Stimulated activated CD8-positive, alpha-beta memory T cell treated with anti-CD3 and anti-CD28 coated beads, Interleukin-12 subunit alpha, Interleukin-12 subunit beta, amount 100 ng/mL, for 4 hours (primary cell): ENCODE data around the gene LAD1.

Experiments used
- DNase-seq: peaks from one replicate; pipeline ENCODE4 v3.0.0-alpha.2; 2020; ENCODE audit warnings: low read depth

The LAD1 gene

DNA sequence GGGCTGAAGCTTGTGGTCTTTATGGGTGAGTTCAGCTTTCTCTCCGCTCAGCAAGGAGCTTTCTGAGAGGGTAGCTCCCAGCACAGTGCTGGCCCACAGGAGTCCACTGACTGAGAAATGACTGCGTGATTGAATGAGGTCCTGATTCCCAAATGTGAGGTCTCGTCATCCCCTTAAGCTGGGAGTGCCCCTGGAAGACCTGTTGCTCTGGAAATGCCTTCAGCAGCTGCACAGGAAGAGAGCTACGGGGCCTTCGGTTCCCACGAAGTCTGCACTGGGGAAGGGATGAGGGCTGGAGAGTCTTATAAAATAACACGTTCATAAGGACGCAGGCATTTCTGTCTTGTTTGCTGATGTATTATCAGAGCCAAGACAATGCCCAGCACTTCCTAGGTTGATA, 35.7 kb downstream of the LAD1 start:
- no peak for DNase-seq

- DNase-seq, result no peak
Observed at GRCh38 chr1:201362906-201363305, 36.2 kb downstream of the LAD1 start.

DNA sequence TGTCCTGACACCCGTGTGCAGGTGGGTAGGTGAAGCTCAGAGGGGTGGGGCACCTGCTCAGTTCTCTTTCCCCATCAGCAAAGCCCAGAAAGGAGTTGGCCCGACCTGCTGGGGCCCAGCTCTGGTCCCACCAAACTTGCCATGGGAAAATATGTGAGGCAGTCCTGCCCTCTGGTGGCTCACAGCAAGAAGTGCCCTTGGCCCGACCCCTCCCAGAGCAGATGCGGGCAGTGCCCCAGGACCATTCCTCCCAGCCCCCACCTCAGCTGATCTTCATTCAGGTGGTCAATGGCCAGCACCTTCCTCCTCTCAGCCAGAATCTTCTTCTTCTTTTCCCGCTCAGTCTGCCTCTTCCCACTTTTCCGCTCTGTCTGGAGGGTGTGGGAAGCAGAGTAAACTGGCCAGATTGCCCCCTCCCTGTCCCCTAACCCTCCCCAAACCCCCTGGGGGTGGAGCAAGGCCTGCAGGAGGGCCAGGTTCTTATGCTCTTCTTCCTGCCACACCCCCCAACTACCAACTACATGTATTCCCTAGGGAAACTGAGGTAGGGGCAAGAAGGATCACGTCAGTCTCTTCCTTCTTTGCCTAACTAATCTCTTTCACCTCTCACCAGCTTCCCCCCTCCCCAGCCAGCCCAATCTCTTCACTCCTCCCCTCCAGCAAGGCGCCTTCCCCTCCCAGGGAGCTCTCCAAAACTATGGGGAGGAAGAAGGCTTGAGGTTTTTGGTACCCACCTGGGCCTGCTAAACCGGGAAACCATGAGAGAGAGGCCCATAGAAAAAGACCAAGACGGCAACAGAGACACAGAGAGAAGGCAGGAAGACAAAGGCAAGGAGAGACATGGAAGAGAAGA, 37.2 kb downstream of the LAD1 start:
- no peak for DNase-seq

- no peak for DNase-seq
Observed at GRCh38 chr1:201360901-201361651, 38.0 kb downstream of the LAD1 start.

DNA sequence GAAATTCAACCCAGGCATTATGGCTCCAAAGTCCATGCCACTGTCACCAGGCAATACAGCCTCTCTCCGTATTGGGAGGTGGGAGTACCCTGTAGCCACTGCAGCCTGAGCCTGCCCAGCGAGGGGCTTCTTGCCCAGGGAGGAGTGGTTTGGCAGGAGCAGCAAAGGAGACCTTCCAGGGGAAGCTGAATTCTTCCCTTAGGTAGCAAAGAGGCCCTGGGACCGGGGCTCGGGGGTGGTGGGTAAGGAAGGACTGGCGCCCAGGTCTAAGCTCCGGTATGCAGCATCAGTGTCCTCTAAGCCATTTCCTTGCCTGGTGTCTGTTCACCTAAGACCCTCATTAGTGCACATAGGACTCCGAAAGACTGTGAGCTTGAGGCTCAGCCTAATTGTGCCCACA, 38.6 kb downstream of the LAD1 start:
- DNase-seq, result no peak

DNA sequence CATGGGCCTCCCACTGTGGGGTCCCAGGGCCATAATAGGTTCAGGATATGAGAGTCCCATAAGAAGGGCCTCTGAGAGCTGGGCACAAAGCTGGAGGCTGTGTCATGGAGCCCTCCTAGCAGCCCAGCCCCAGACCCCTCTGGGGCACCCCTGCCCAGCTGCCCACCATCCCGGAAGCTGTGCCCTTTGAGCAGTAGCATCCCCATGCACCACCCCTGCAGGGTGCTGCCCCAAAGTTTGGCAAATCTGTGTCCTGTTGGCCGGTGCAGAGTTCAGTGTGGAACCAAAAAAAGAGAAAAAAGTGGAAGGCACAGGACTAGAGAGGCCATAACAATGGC, 39.3 kb downstream of the LAD1 start:
- DNase-seq, result no peak

DNA sequence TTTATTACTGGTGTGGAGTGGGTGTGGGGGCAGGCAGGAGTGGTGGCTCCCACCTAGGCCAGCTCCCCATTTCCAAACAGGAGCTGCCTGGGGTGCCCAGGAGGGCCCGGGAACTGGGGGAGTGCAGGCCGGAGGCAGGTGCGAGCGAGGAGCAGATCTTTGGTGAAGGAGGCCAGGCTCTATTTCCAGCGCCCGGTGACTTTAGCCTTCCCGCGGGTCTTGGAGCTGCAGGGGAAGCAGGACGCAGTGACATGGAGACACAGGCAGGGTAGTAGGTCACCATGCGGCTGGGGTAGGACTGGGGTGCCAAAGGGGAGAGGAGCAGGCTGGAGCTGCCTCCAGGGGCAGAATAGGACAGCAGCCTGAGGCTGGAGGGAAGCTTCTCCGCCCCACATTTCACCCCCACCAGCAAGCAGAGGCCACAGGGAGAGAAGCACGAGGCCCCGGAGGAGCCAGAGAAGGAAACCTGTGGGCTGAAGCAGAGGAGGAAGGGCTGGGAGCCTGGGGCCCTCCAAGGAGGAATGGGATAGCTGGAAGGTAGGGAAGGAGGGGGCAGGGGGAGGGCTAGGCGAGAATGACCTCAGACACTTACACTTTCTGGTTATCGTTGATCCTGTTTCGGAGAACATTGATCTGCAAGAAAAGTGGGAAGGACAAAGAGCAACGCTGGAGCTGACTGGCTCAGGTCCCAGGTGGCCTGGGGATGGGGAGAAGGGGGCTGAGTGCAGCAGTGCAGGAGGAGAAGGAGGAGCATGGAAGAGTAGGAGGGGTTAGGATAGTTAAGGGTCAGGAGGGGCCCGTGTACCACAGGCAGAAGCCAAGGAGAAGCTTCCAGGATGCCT, 39.9 kb downstream of the LAD1 start:
- DNase-seq, result no peak

DNA sequence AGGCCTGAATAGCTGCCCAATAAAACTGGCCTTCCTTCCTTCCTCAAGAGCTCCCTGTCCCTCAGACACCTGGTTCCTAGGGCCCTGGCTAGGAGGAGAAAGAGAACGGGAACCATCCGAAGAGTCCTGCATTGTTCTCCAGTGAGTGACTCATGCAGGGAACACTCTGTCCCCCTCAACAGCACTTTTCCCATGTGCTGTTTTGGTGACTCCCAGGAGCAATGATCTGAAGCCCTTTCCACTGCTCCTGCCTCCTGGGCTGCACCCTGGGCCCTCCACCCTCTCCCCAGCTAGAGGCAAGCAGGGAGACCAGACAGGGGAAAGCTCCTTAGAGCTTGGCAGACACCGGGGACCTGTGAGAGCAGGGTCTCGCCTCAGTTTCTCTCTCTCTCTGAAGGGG, 40.5 kb downstream of the LAD1 start:
- no peak for DNase-seq

- no peak for DNase-seq
Observed at GRCh38 chr1:201357636-201358348, 41.3 kb downstream of the LAD1 start.

- DNase-seq, result no peak
Observed at GRCh38 chr1:201357211-201357610, 41.9 kb downstream of the LAD1 start.

DNA sequence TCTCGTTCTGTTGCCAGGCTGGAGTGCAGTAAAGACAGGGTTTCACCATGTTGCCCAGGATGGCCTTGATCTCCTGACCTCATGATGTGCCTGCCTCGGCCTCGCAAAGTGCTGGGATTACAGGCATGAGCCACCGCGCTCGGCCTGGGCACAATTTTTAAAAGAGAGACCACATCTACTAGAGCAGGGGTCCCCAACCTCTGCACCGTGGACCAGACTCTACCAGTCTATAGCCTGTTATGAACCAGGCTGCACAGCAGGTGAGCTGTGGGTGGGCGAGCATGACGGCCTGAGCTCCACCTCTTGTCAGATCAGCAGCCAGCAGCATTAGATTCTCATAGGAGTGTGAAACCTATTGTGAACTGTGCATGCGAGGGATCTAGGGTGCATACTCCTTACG, 42.4 kb downstream of the LAD1 start:
- no peak for DNase-seq

GRCh38 chr1:201356236-201356635, 42.9 kb downstream of the LAD1 start:
- DNase-seq, result no peak

- DNase-seq, result no peak
Observed at GRCh38 chr1:201355471-201355870, 43.7 kb downstream of the LAD1 start.

DNA sequence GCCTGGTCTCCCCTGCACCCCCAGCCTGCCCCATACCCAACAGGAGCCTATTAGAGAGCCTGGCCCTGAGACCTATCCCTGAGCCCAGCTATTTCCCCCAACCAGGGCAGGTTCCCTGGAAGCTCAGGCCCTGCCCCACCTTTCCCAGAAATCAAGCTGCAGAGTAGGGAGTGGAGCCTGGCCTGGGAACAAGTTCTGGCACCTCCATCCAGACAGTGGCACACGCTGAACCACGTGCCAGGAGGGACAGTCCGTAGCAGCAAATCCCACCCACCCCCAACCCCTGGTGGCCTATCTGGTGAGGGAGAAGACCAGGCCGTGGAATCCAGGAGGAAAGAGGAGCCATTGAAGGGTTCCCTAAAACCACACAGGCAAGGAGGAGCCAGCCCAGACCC, 44.2 kb downstream of the LAD1 start:
- DNase-seq, result no peak

DNA sequence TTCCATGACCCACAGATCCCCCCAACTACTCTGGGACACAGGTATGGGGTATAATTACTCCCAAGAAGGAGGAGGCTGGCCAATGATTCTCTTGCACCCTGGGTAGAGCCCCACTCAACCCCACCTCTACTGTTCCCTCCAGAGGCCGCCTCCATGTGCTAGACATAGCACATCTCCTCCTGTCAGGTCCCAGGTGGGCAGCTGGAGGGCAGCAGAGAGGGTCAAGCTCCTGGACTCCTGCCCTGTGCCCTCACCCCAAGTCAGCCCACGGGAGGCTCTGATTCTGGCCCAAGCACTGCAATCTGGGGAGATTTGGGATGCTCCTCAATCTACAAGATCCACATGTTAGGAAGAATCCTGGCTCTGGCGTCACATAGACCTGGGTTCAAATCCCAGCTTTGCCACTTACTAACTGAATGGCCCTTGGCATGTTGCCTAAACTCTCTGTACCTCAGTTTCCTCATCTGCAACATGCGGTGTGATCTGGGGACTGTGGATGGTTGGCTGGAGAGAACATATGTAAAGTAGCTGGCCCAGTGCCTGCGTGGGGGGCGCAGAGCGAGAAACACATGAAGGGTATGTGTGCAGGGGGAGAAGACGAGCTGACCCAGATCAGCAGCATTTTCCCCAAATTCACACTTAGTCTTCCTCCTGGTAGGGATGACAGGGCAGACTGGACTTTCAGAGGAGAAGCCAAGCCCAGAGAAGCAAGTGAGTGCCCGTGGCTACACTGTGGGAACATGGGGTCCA, 44.8 kb downstream of the LAD1 start:
- DNase-seq, result no peak

GRCh38 chr1:201353186-201353940, 45.8 kb downstream of the LAD1 start:
- no peak for DNase-seq

GRCh38 chr1:201351617-201352016, 47.5 kb downstream of the LAD1 start:
- no peak for DNase-seq

DNA sequence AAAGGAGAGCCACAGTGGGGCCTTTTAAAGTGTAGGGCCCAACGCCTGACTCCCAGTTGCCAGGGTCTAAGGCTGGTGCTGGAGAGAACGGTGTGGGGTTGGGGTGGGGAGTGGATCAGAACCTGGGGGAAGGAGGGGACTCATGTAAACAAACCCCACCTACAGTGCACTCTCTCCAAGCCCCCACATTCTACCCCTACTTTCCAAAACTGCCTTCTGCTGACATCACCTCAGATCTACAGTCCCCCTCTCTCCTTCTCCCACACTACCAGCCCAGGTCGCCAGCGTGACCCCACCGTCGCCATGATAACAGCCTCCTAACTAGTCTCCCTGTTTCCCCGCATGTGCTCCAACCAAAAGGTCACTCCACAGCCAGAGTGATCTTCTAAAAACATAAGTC, 48.2 kb downstream of the LAD1 start:
- DNase-seq, result no peak

DNA sequence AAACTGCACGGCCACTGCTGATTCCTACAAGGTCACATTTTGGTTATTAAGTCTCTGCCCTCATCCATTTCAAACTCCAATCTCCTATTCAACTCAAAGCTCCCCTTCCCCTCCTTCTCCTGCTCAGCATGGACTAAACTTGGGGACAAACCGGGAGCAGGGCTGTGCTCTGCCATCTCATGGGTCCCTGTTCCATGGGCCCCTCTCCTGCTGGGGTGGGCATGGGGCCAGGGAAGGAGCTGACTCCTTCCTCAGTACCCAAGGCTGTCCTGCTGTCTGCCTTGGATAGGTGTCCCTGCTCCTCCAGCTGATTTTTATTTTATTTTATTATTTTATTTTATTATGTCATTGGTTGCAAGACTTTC, 48.8 kb downstream of the LAD1 start:
- DNase-seq, result no peak

DNA sequence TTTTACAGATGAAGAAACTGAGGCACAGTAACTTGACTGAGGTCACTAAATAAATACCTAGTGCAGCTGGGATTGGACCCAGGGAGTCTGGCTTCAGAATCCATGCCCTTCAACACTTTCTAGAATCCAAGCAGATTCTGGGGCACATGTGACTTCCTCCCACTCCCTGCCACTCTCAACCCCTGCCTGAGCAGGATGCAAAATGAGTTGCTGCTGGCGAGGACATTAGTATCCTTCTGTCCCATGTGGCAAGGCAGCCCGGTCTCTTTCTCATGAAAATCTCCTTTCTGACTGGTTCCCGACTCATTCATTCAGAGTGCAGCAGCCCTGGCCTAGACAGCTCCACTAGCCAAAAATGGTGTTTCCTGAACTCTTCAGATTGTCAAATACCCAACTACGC, 50.0 kb downstream of the LAD1 start:
- DNase-seq, result no peak

- DNase-seq, result no peak
Observed at GRCh38 chr1:201348211-201348566, 50.9 kb downstream of the LAD1 start.
